K562 (cell line): ENCODE results near the gene AK4. TPM values are rescaled to one million over a fixed set of nuclear protein-coding genes. Genes with fewer than 3 reads are reported as not detected.

Source experiments
- ARNT ChIP-seq, 2 experiments: fragments of 450-650 bp; IDR thresholded peaks; 2 replicates each; pipeline ENCODE4 v1.6.1; 2016; ENCODE audit warnings: mild to moderate bottlenecking in 1 of 2
- C11orf30 ChIP-seq: fragments of 450-650 bp; IDR thresholded peaks from 2 replicates; pipeline ENCODE4 v1.6.1; 2016; ENCODE audit warnings: low read depth, mild to moderate bottlenecking
- CLOCK ChIP-seq: fragments of 250-450 bp; sonication (Bioruptor Pico); IDR thresholded peaks from 2 replicates; pipeline ENCODE4 v1.4.0; 2020; ENCODE audit warnings: mild to moderate bottlenecking, moderate library complexity, borderline replicate concordance
- DIDO1 ChIP-seq: fragments of 450-650 bp; IDR thresholded peaks from 2 replicates; pipeline ENCODE4 v1.6.1; 2016; ENCODE audit warnings: low read depth, missing biosample characterization, missing genetic modification characterization
- EGR1 ChIP-seq: fragments of 450-650 bp; conservative IDR thresholded peaks from 2 replicates; pipeline ENCODE4 v1.6.1; 2017; ENCODE audit warnings: mild to moderate bottlenecking
- FOXK2 ChIP-seq, 2 experiments: fragments of 450-650 bp; IDR thresholded peaks in 1 of 2; conservative IDR thresholded peaks in 1 of 2; 2 replicates each; pipeline ENCODE4 v1.6.1; 2016; ENCODE audit warnings: low read depth in 2 of 2, mild to moderate bottlenecking in 1 of 2
- JUN ChIP-seq, 2 experiments: sonication (generic) in 1 of 2; formaldehyde crosslinking in 1 of 2; IDR thresholded peaks; 2 replicates each; pipeline versions ENCODE4 v1.6.1 to v1.8.0; 2012 to 2022; ENCODE audit warnings: borderline replicate concordance in 2 of 2, mild to moderate bottlenecking in 2 of 2, improper control_type of control experiment in 1 of 2, low read depth in 1 of 2, low read length in 1 of 2, missing genetic modification reagents in 1 of 2
- MTF1 ChIP-seq: fragments of 250-450 bp; sonication (Bioruptor Pico); IDR thresholded peaks from 2 replicates; pipeline ENCODE4 v1.9.0; 2021; ENCODE audit warnings: moderate library complexity, mild to moderate bottlenecking, inconsistent platforms, borderline replicate concordance
- NFIX ChIP-seq: fragments of 250-450 bp; sonication (Bioruptor Pico); IDR thresholded peaks from 2 replicates; pipeline ENCODE4 v1.4.0; 2020; ENCODE audit warnings: low read depth, mild to moderate bottlenecking, moderate library complexity
- RBM39 ChIP-seq: fragments of 200-400 bp; formaldehyde crosslinking; optimal IDR thresholded peaks from 2 replicates; pipeline ENCODE3; 2018; ENCODE audit warnings: low read depth, low read length
- SMARCC2 ChIP-seq: fragments of 450-650 bp; IDR thresholded peaks from 2 replicates; pipeline ENCODE4 v1.6.1; 2017; ENCODE audit warnings: antibody characterized with exemption, moderate library complexity, mild to moderate bottlenecking, low read depth
- TRIM28 ChIP-seq: fragments of 450-650 bp; IDR thresholded peaks from 2 replicates; pipeline ENCODE4 v1.6.1; 2017
- ZNF23 ChIP-seq: fragments of 250-450 bp; sonication (Bioruptor Pico); IDR thresholded peaks from 2 replicates; pipeline ENCODE4 v1.4.0; 2020; ENCODE audit warnings: mild to moderate bottlenecking
- ZNF780A ChIP-seq: fragments of 250-450 bp; sonication (Bioruptor Pico); IDR thresholded peaks from 2 replicates; pipeline ENCODE4 v1.5.0; 2021; ENCODE audit warnings: mild to moderate bottlenecking
- polyA plus RNA-seq, 8 experiments: library from polyadenylated mRNA; depleted of rRNA in 4 of 8; stranded (reverse) in 5 of 8; unstranded in 3 of 8; fragments of >200 nt; fragmentation: Nextera tagmentation in 2 of 8; fragmentation: Illumina TruSeq in 1 of 8; extraction: Ambion mirVana in 2 of 8; extraction: Trizol in 1 of 8; gene quantifications; 2 replicates each; pipeline versions ENCODE4 v1.2.1 to v1.2.3, GENCODE V29; 2011 to 2014; ENCODE audit warnings: inconsistent platforms in 1 of 8, missing spikeins in 1 of 8
- total RNA-seq, 7 experiments: library from RNA; depleted of rRNA in 6 of 7; stranded (reverse); fragments of >200 nt in 6 of 7; fragmentation: Illumina TruSeq in 2 of 7; extraction: Trizol in 2 of 7; gene quantifications; 2 replicates each; pipeline versions ENCODE4 v1.2.1 to v1.2.3, GENCODE V29; 2011 to 2021; ENCODE audit warnings: low replicate concordance in 1 of 7
- TF ChIP-seq, protein P1 (sequence below), 2 experiments: fragments of 450-650 bp; formaldehyde crosslinking in 1 of 2; IDR thresholded peaks; 2 replicates each; pipeline versions ENCODE4 v1.4.0 to v1.6.1; 2014 to 2020; ENCODE audit warnings: mild to moderate bottlenecking in 2 of 2, borderline replicate concordance in 1 of 2, low read depth in 1 of 2
- TF ChIP-seq, protein P2 (sequence below): sonication (generic); formaldehyde crosslinking; IDR thresholded peaks from 2 replicates; pipeline ENCODE4 v1.8.1; 2023; ENCODE audit warnings: mild to moderate bottlenecking, missing genetic modification reagents

Gene AK4
- total and polyA plus RNA-seq, 9 of the 15 experiments (the other 6 are each of a cell fraction or from before 2014, with no cell fraction given): 10.4 to 96.6 (median 21.5) TPM

DNA sequence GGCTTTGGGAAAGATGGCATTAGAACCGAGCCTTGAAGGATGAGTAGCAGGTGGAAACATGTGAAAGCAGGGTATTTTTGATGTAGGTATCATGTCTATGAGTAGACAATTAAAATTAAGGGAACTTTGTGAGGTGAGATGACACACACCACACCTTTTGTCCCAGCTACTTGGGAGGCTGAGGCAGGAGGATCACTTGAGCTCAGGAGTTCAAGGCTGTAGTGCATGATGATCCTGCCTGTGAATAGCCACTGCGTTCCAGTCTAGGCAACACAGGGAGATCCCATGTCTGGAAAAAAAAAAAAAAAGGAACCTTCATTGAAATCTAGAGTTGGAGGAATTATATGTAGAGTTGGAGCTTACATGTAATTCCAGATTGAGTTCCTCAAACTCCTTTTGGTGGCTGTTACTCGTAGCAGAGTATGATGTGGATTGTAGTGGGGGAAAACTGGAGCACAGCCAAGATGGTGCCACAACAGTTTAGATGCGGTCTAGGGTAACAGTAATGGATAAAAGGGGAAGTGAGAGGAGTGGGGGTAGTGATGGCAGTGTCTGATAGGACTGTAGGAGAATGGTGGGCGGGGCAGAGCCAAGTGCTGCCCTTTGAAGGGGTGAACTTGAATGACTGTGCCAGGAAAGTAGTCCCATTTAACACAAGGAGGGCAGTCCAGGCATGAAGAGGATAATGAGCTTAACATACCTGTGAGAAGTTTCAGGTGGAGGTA lies 17.4 kb downstream of the AK4 start (continued):
- TF ChIP-seq ARNT (IDR thresholded peaks at IDR 0.05): no peak
- no peak for TF ChIP-seq C11orf30
- TF ChIP-seq, protein P1, sequence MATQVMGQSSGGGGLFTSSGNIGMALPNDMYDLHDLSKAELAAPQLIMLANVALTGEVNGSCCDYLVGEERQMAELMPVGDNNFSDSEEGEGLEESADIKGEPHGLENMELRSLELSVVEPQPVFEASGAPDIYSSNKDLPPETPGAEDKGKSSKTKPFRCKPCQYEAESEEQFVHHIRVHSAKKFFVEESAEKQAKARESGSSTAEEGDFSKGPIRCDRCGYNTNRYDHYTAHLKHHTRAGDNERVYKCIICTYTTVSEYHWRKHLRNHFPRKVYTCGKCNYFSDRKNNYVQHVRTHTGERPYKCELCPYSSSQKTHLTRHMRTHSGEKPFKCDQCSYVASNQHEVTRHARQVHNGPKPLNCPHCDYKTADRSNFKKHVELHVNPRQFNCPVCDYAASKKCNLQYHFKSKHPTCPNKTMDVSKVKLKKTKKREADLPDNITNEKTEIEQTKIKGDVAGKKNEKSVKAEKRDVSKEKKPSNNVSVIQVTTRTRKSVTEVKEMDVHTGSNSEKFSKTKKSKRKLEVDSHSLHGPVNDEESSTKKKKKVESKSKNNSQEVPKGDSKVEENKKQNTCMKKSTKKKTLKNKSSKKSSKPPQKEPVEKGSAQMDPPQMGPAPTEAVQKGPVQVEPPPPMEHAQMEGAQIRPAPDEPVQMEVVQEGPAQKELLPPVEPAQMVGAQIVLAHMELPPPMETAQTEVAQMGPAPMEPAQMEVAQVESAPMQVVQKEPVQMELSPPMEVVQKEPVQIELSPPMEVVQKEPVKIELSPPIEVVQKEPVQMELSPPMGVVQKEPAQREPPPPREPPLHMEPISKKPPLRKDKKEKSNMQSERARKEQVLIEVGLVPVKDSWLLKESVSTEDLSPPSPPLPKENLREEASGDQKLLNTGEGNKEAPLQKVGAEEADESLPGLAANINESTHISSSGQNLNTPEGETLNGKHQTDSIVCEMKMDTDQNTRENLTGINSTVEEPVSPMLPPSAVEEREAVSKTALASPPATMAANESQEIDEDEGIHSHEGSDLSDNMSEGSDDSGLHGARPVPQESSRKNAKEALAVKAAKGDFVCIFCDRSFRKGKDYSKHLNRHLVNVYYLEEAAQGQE (IDR thresholded peaks at IDR 0.05; ENCODE audit: borderline replicate concordance): no peak
- TF ChIP-seq, protein P1 (CRISPR knock-in tag; IDR thresholded peaks at IDR 0.05; ENCODE audit: low read depth): no peak
- TF ChIP-seq SMARCC2: peak; percentile 45; the same call in 1 of the 2 replicates
- no peak for TF ChIP-seq TRIM28
- TF ChIP-seq MTF1: no peak
- no peak for TF ChIP-seq JUN (IDR thresholded peaks at IDR 0.05; ENCODE audit: borderline replicate concordance, low read depth, low read length)
- no peak for TF ChIP-seq JUN (CRISPR knock-in tag; IDR thresholded peaks at IDR 0.05; ENCODE audit: borderline replicate concordance)
- TF ChIP-seq EGR1: peak; percentile 80
- no peak for TF ChIP-seq ZNF780A (CRISPR knock-in tag)
- TF ChIP-seq NFIX (CRISPR knock-in tag): no peak
- TF ChIP-seq FOXK2 (conservative IDR thresholded peaks at IDR 0.05 in 1 of 2, IDR thresholded peaks at IDR 0.05 in 1 of 2; ENCODE audit: low read depth in 2 of 2): no peak
- TF ChIP-seq, protein P2, sequence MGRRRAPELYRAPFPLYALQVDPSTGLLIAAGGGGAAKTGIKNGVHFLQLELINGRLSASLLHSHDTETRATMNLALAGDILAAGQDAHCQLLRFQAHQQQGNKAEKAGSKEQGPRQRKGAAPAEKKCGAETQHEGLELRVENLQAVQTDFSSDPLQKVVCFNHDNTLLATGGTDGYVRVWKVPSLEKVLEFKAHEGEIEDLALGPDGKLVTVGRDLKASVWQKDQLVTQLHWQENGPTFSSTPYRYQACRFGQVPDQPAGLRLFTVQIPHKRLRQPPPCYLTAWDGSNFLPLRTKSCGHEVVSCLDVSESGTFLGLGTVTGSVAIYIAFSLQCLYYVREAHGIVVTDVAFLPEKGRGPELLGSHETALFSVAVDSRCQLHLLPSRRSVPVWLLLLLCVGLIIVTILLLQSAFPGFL: no peak
- no peak for TF ChIP-seq CLOCK (CRISPR knock-in tag)
- no peak for TF ChIP-seq ZNF23
- no peak for TF ChIP-seq RBM39
- no peak for TF ChIP-seq DIDO1 (tag)
